K562 (cell line): ENCODE data around the gene MYH6. TPM values are rescaled to one million over a fixed set of nuclear protein-coding genes. Genes with fewer than 3 reads are reported as not detected.

Source experiments
- ATAC-seq: fragments of 200-7000 bp; cut with Tn5 transposase; 3 replicates; pipeline ENCODE4 v1.9.1; 2020; ENCODE audit warnings: moderate library complexity
- BruUV-seq: library from RNA; stranded (reverse); fragments of 400-500 nt; replicated peaks from 2 replicates; lab custom pipeline; 2021; lab: Mats Ljungman, UMichigan
- CTCF ChIA-PET: fragments of 300-600 bp; formaldehyde crosslinking; extraction: SDS; loops from one replicate; lab custom pipeline; 2021; ENCODE audit warnings: low intra/inter-chr PET ratio; lab: Yijun Ruan, JAX
- POLR2A ChIA-PET: fragments of 300-600, 350-650 bp; sonication (Branson Sonifier 250); formaldehyde crosslinking; extraction: SDS; loops from one replicate; lab custom pipeline; 2021; ENCODE audit warnings: antibody characterized with exemption, inconsistent platforms; lab: Yijun Ruan, JAX
- DNase-seq, 4 experiments: peaks; one replicate each; pipeline versions ENCODE4 v3.0.0 to v3.0.0-alpha.2; 2011 to 2018; ENCODE audit warnings: low spot score in 3 of 4, mixed read lengths in 3 of 4; ENCODE audit errors: extremely low read depth in 1 of 4
- FAIRE-seq: peaks from 2 replicates; lab custom pipeline; 2011; peaks lifted over from hg19 to GRCh38; lab: Jason Lieb, UNC
- H2AFZ ChIP-seq: 2 replicates; pipeline ENCODE4 v1.6.0; 2011; ENCODE audit warnings: low read depth, low read length, control low read depth, inconsistent platforms
- H3K27ac ChIP-seq: fragments of 200-600 bp; 3 replicates; pipeline ENCODE4 v1.8.0; 2011; ENCODE audit warnings: low read depth, mild to moderate bottlenecking, control low read depth, inconsistent platforms, low read length, moderate library complexity, mixed read lengths; ENCODE audit errors: extremely low read depth
- H3K27me3 ChIP-seq, 2 experiments: fragments of 300-600 bp in 1 of 2; 2 replicates in 1 of 2; 3 replicates in 1 of 2; pipeline versions ENCODE4 v1.6.0 to v1.8.0; 2011; ENCODE audit warnings: inconsistent platforms in 2 of 2, low read length in 2 of 2, mild to moderate bottlenecking in 1 of 2, mixed read lengths in 1 of 2, moderate library complexity in 1 of 2; ENCODE audit not compliant: control insufficient read depth in 2 of 2, insufficient read depth in 2 of 2
- H3K36me3 ChIP-seq: fragments of 300-600 bp; 3 replicates; pipeline ENCODE4 v1.8.0; 2011; ENCODE audit warnings: mild to moderate bottlenecking, low read length, inconsistent platforms; ENCODE audit not compliant: control insufficient read depth, insufficient read depth
- H3K4me1 ChIP-seq, 2 experiments: fragments of 200-600 bp in 1 of 2; replicated peaks in 1 of 2; 2 replicates in 1 of 2; 3 replicates in 1 of 2; pipeline versions ENCODE4 v1.5.1 to v1.8.0; 2011; ENCODE audit warnings: inconsistent platforms in 2 of 2, low read length in 2 of 2, mild to moderate bottlenecking in 1 of 2, mixed read lengths in 1 of 2, moderate library complexity in 1 of 2; ENCODE audit not compliant: control insufficient read depth in 2 of 2, insufficient read depth in 2 of 2
- H3K4me2 ChIP-seq: 2 replicates; pipeline ENCODE4 v1.6.1; 2011; ENCODE audit warnings: low read length, control low read depth, inconsistent platforms, mixed read lengths; ENCODE audit not compliant: insufficient read depth
- H3K4me3 ChIP-seq: fragments of 200-600 bp; sonication (generic), shearing (Covaris generic); 2 replicates; pipeline ENCODE4 v1.5.1; 2016; ENCODE audit warnings: control low read depth, inconsistent platforms
- H3K79me2 ChIP-seq: fragments of 200-600 bp; 3 replicates; pipeline ENCODE4 v1.8.0; 2011; ENCODE audit warnings: low read length, inconsistent platforms; ENCODE audit not compliant: control insufficient read depth, insufficient read depth
- H3K9ac ChIP-seq, 2 experiments: 2 replicates each; pipeline versions ENCODE4 v1.6.0 to v1.6.1; 2011; ENCODE audit warnings: low read depth in 2 of 2, low read length in 2 of 2, control low read depth in 1 of 2, inconsistent platforms in 1 of 2, mild to moderate bottlenecking in 1 of 2, mixed read lengths in 1 of 2; ENCODE audit not compliant: insufficient read depth in 1 of 2
- H3K9me1 ChIP-seq: one replicate; pipeline ENCODE4 v1.6.0; 2011; ENCODE audit warnings: inconsistent platforms, mild to moderate bottlenecking, low read length, moderate library complexity; ENCODE audit not compliant: control insufficient read depth, insufficient read depth
- H3K9me3 ChIP-seq: replicated peaks from 2 replicates; pipeline ENCODE4 v1.5.1; 2011; ENCODE audit warnings: low read depth, low read length, inconsistent platforms; ENCODE audit not compliant: control insufficient read depth, insufficient read depth
- H4K20me1 ChIP-seq: replicated peaks from 2 replicates; pipeline ENCODE4 v1.6.1; 2011; ENCODE audit warnings: low read length, inconsistent platforms, mixed read lengths; ENCODE audit not compliant: control insufficient read depth, insufficient read depth
- KLF6 ChIP-seq: fragments of 250-450 bp; sonication (Bioruptor Pico); IDR thresholded peaks from 2 replicates; pipeline ENCODE4 v1.4.0; 2020; ENCODE audit warnings: mild to moderate bottlenecking, moderate library complexity, borderline replicate concordance
- NR2F6 ChIP-seq: fragments of 450-650 bp; formaldehyde crosslinking; IDR thresholded peaks from 2 replicates; pipeline ENCODE4 v1.4.0; 2020; ENCODE audit warnings: mild to moderate bottlenecking
- PHTF2 ChIP-seq: fragments of 250-450 bp; sonication (Bioruptor Pico); IDR thresholded peaks from 2 replicates; pipeline ENCODE4 v1.5.0; 2021; ENCODE audit warnings: mild to moderate bottlenecking
- POLR2A ChIP-seq: fragments of 450-650 bp; conservative IDR thresholded peaks from 2 replicates; pipeline ENCODE4 v1.6.1; 2016
- RFX7 ChIP-seq: fragments of 250-450 bp; sonication (Bioruptor Pico); IDR thresholded peaks from 2 replicates; pipeline ENCODE4 v1.5.1; 2021; ENCODE audit warnings: mild to moderate bottlenecking
- TAF9B ChIP-seq: fragments of 450-650 bp; IDR thresholded peaks from 2 replicates; pipeline ENCODE4 v1.6.1; 2018; ENCODE audit warnings: mild to moderate bottlenecking; ENCODE audit not compliant: partially characterized antibody
- YY1 ChIP-seq, 3 experiments: IDR thresholded peaks; 2 replicates each; pipeline ENCODE4 v1.6.1; 2011; ENCODE audit warnings: low read length in 2 of 3, mild to moderate bottlenecking in 2 of 3, moderate library complexity in 2 of 3, borderline replicate concordance in 1 of 3, control low read depth in 1 of 3, low read depth in 1 of 3; ENCODE audit not compliant: insufficient read depth in 3 of 3, insufficient replicate concordance in 2 of 3, control insufficient read depth in 1 of 3, insufficient read length in 1 of 3; ENCODE audit errors: extremely low read depth in 1 of 3
- ZC3H8 ChIP-seq: fragments of 450-650 bp; IDR thresholded peaks from 2 replicates; pipeline ENCODE4 v1.6.1; 2017
- ZNF311 ChIP-seq: fragments of 250-450 bp; sonication (Bioruptor Pico); IDR thresholded peaks from 2 replicates; pipeline ENCODE4 v1.4.0; 2020; ENCODE audit warnings: mild to moderate bottlenecking, moderate library complexity
- WGBS: fragments of 100-300 bp; shearing (Covaris generic); methylation state at CpG from one replicate; pipeline ENCODE4 v1.1.6; 2016; ENCODE audit warnings: low coverage, mixed read lengths; ENCODE audit not compliant: insufficient coverage; ENCODE audit errors: missing lambda C conversion rate; 5-methylcytosine and 5-hydroxymethylcytosine counted together
- in situ Hi-C: fragments of 300-500 bp; cut with MboI; formaldehyde crosslinking; loops from 4 replicates; pipeline ENCODE4 v1.15.0; 2018; ENCODE audit warnings: inconsistent platforms, mixed read lengths
- intact Hi-C: fragments of 100-400 bp; cut with micrococcal nuclease; formaldehyde crosslinking; loops from 2 replicates; pipeline ENCODE4 v1.14.2; 2022
- polyA plus RNA-seq, 8 experiments: library from polyadenylated mRNA; depleted of rRNA in 4 of 8; stranded (reverse) in 5 of 8; unstranded in 3 of 8; fragments of >200 nt; fragmentation: Nextera tagmentation in 2 of 8; fragmentation: Illumina TruSeq in 1 of 8; extraction: Ambion mirVana in 2 of 8; extraction: Trizol in 1 of 8; gene quantifications; 2 replicates each; pipeline versions ENCODE4 v1.2.1 to v1.2.3, GENCODE V29; 2011 to 2014; ENCODE audit warnings: inconsistent platforms in 1 of 8, missing spikeins in 1 of 8
- total RNA-seq, 7 experiments: library from RNA; depleted of rRNA in 6 of 7; stranded (reverse); fragments of >200 nt in 6 of 7; fragmentation: Illumina TruSeq in 2 of 7; extraction: Trizol in 2 of 7; gene quantifications; 2 replicates each; pipeline versions ENCODE4 v1.2.1 to v1.2.3, GENCODE V29; 2011 to 2021; ENCODE audit warnings: low replicate concordance in 1 of 7

Gene MYH6
- total and polyA plus RNA-seq, 9 of the 15 experiments (the other 6 are each of a cell fraction or from before 2014, with no cell fraction given): not detected

DNA sequence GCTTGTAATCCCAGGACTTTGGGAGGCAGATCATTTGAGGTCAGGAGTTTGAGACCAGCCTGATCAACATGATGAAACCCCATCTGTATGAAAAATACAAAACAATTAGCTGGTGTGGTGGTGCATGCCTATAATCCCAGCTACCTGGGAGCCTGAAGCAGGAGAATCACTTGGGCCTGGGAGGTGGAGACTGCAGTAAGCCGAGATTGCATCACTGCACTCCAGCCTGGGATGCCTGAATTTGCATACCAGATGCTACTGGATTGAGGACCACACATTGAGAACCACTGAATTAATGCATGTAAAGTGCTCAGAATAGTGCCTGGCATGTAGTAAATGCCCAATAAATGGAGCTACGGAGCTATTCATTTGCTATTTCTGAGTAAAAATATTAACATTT lies 42.3 kb upstream of the MYH6 start:
- Histone ChIP-seq H2AFZ (no peak overlapping the region), H3K4me1 (peaks cover 3 to 10% of the 10 kb centered on the region in 2 experiments; a peak in 2 of 5 replicates), H3K4me2 (no peak overlapping the region), H3K36me3 (no peaks in the 10 kb centered on the region), H3K4me3 (no peak overlapping the region), H3K9me3 (peaks cover 2% of the 10 kb centered on the region; the same call in 1 of the 2 replicates), H3K27ac (no peak overlapping the region)
- no peak for ATAC-seq
- POLR2A ChIA-PET: interaction anchor here (0.6 kb wide), 1 partner anchor 215 kb away, joined by 3 read pairs; no protein-coding TSS in a partner anchor
- FAIRE-seq: no peak
- CTCF ChIA-PET: no interaction called here
- TF ChIP-seq PHTF2 (CRISPR knock-in tag): no peak
- no peak for TF ChIP-seq TAF9B
- TF ChIP-seq ZC3H8: no peak
- TF ChIP-seq ZNF311 (CRISPR knock-in tag): no peak
- no peak for TF ChIP-seq RFX7 (CRISPR knock-in tag)
- TF ChIP-seq YY1 (IDR thresholded peaks at IDR 0.05; ENCODE audit: borderline replicate concordance in 1 of 3, control insufficient read depth in 1 of 3, extremely low read depth in 1 of 3, insufficient read depth in 3 of 3, insufficient read length in 1 of 3, insufficient replicate concordance in 2 of 3, low read depth in 1 of 3, low read length in 2 of 3): no peak
- TF ChIP-seq POLR2A: no peak
- no peak for TF ChIP-seq NR2F6 (CRISPR knock-in tag)
- TF ChIP-seq KLF6: no peak
- TF ChIP-seq, all 486 proteins: peak for 0
- Histone ChIP-seq H3K79me2 (no peaks in the 10 kb centered on the region), H3K27me3 (no peaks in the 10 kb centered on the region), H3K9me1 (no peaks in the 10 kb centered on the region), H3K9ac (no peak overlapping the region), H4K20me1 (no peaks in the 10 kb centered on the region)
- WGBS: 25% methylated on average over 2 of the region's 2 CpGs
- DNase-seq: no peak
- in situ Hi-C loops (no loop called here), intact Hi-C loops (loop anchor here (10.0 kb wide), 1 partner anchor 126 kb away; the partner anchor contains the start of gene PABPN1)
- no TSS peak for BruUV-seq
